HepG2 (cell line): ENCODE results near the gene DHRS1. TPM values are rescaled to one million over a fixed set of nuclear protein-coding genes. Genes with fewer than 3 reads are reported as not detected.

Source experiments
- CENPT ChIP-seq: sonication (generic); formaldehyde crosslinking; IDR thresholded peaks from 2 replicates; pipeline ENCODE4 v1.8.0; 2022; ENCODE audit warnings: low read depth, mild to moderate bottlenecking, moderate library complexity, missing genetic modification reagents
- DDIT3 ChIP-seq: sonication (generic); formaldehyde crosslinking; IDR thresholded peaks from 2 replicates; pipeline ENCODE4 v1.4.0; 2020; ENCODE audit warnings: mild to moderate bottlenecking, missing genetic modification reagents
- HOXA9 ChIP-seq: sonication (generic); formaldehyde crosslinking; IDR thresholded peaks from 2 replicates; pipeline ENCODE4 v1.8.1; 2022; ENCODE audit warnings: missing genetic modification reagents, mild to moderate bottlenecking, moderate library complexity, borderline replicate concordance
- NFYC ChIP-seq: IDR thresholded peaks from 2 replicates; pipeline ENCODE4 v1.6.1; 2016; ENCODE audit warnings: missing genetic modification reagents, missing compliant biosample characterization
- NRL ChIP-seq: sonication (generic); formaldehyde crosslinking; IDR thresholded peaks from 2 replicates; pipeline ENCODE4 v1.5.0; 2020; ENCODE audit warnings: missing genetic modification reagents, mild to moderate bottlenecking, moderate library complexity, borderline replicate concordance
- PHB2 ChIP-seq: fragments of 450-650 bp; IDR thresholded peaks from 2 replicates; pipeline ENCODE4 v1.6.1; 2018; ENCODE audit not compliant: partially characterized antibody
- RBM22 ChIP-seq: fragments of 200-400 bp; formaldehyde crosslinking; optimal IDR thresholded peaks from 2 replicates; pipeline ENCODE3; 2017; ENCODE audit warnings: mild to moderate bottlenecking, low read length, moderate library complexity
- SMARCC2 ChIP-seq: fragments of 450-650 bp; IDR thresholded peaks from 2 replicates; pipeline ENCODE4 v1.6.1; 2017; ENCODE audit warnings: antibody characterized with exemption, mild to moderate bottlenecking
- SMARCE1 ChIP-seq: fragments of 450-650 bp; IDR thresholded peaks from 2 replicates; pipeline ENCODE4 v1.6.1; 2017; ENCODE audit warnings: borderline replicate concordance
- THRA ChIP-seq: sonication (generic); formaldehyde crosslinking; IDR thresholded peaks from 2 replicates; pipeline ENCODE4 v1.4.0; 2020; ENCODE audit warnings: missing genetic modification reagents, borderline replicate concordance
- ZBTB8A ChIP-seq: sonication (generic); formaldehyde crosslinking; IDR thresholded peaks from 2 replicates; pipeline ENCODE4 v1.4.0; 2020; ENCODE audit warnings: mild to moderate bottlenecking, low read depth, missing genetic modification reagents, borderline replicate concordance
- ZNF276 ChIP-seq: sonication (generic); formaldehyde crosslinking; IDR thresholded peaks from 2 replicates; pipeline ENCODE4 v1.4.0; 2020; ENCODE audit warnings: mild to moderate bottlenecking, low read depth, missing genetic modification reagents
- ZNF33A ChIP-seq: sonication (generic); formaldehyde crosslinking; IDR thresholded peaks from 2 replicates; pipeline ENCODE4 v1.5.1; 2020; ENCODE audit warnings: missing genetic modification reagents, mild to moderate bottlenecking, moderate library complexity, borderline replicate concordance
- ZNF432 ChIP-seq: sonication (generic); formaldehyde crosslinking; IDR thresholded peaks from 2 replicates; pipeline ENCODE4 v1.5.0; 2020; ENCODE audit warnings: missing genetic modification reagents, mild to moderate bottlenecking, borderline replicate concordance
- ZNF574 ChIP-seq: sonication (generic); formaldehyde crosslinking; IDR thresholded peaks from 2 replicates; pipeline ENCODE4 v1.4.0; 2020; ENCODE audit warnings: missing genetic modification reagents
- ZNF639 ChIP-seq: conservative IDR thresholded peaks from 2 replicates; pipeline ENCODE4 v1.6.1; 2018; ENCODE audit warnings: missing genetic modification reagents
- ZNF746 ChIP-seq: sonication (generic); formaldehyde crosslinking; IDR thresholded peaks from 2 replicates; pipeline ENCODE4 v1.8.0; 2022; ENCODE audit warnings: mild to moderate bottlenecking, missing genetic modification reagents
- ZNF790 ChIP-seq: sonication (generic); formaldehyde crosslinking; IDR thresholded peaks from 2 replicates; pipeline ENCODE4 v1.8.0; 2022; ENCODE audit warnings: missing genetic modification reagents, mild to moderate bottlenecking, borderline replicate concordance
- polyA plus RNA-seq, 8 experiments: library from polyadenylated mRNA; depleted of rRNA in 3 of 8; stranded (reverse) in 7 of 8; unstranded in 1 of 8; fragments of >200 nt; fragmentation: Illumina TruSeq in 4 of 8; extraction: Trizol in 4 of 8; gene quantifications; 2 replicates each; pipeline versions ENCODE4 v1.2.1 to v1.2.3, GENCODE V29; 2011 to 2016; ENCODE audit warnings: low read depth in 4 of 8, missing spikeins in 1 of 8, mixed read lengths in 1 of 8; ENCODE audit not compliant: insufficient read depth in 1 of 8
- total RNA-seq, 5 experiments: library from RNA; depleted of rRNA; stranded (reverse); fragments of >200 nt; fragmentation: Illumina TruSeq; extraction: Trizol; gene quantifications; 2 replicates each; pipeline ENCODE4 v1.2.3, GENCODE V29; 2016; ENCODE audit warnings: low read depth in 1 of 5
- TF ChIP-seq, protein P1 (sequence below): IDR thresholded peaks from 2 replicates; pipeline ENCODE4 v1.6.1; 2016; ENCODE audit warnings: low read depth

DHRS1 gene
- total and polyA plus RNA-seq, 2 of the 13 experiments (the other 11 are each of a cell fraction or from before 2014, with no cell fraction given): 49.8 to 60.8 TPM

- no peak for TF ChIP-seq ZNF276 (CRISPR knock-in tag)
- no peak for TF ChIP-seq RBM22
- TF ChIP-seq DDIT3 (CRISPR knock-in tag): no peak
- no peak for TF ChIP-seq SMARCC2
- TF ChIP-seq ZNF574 (CRISPR knock-in tag): no peak
- TF ChIP-seq ZNF639 (CRISPR knock-in tag): no peak
- TF ChIP-seq ZBTB8A (CRISPR knock-in tag): no peak
- TF ChIP-seq CENPT (CRISPR knock-in tag): no peak
- TF ChIP-seq HOXA9: no peak
- TF ChIP-seq THRA (CRISPR knock-in tag): no peak
- 0 out of 2 replicates have a peak, but pooled peaks have one; percentile 23 for TF ChIP-seq NFYC (CRISPR knock-in tag)
- TF ChIP-seq SMARCE1: no peak
- no peak for TF ChIP-seq NRL
- no peak for TF ChIP-seq ZNF432 (CRISPR knock-in tag)
- no peak for TF ChIP-seq ZNF33A
- TF ChIP-seq ZNF746 (CRISPR knock-in tag): no peak
- TF ChIP-seq, protein P1, sequence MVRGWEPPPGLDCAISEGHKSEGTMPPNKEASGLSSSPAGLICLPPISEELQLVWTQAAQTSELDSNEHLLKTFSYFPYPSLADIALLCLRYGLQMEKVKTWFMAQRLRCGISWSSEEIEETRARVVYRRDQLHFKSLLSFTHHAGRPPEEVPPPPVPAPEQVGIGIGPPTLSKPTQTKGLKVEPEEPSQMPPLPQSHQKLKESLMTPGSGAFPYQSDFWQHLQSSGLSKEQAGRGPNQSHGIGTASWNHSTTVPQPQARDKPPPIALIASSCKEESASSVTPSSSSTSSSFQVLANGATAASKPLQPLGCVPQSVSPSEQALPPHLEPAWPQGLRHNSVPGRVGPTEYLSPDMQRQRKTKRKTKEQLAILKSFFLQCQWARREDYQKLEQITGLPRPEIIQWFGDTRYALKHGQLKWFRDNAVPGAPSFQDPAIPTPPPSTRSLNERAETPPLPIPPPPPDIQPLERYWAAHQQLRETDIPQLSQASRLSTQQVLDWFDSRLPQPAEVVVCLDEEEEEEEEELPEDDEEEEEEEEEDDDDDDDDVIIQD: no peak
- no peak for TF ChIP-seq ZNF790 (CRISPR knock-in tag)
- no peak for TF ChIP-seq PHB2
Measured at GRCh38 chr14:24317141-24317928, 17.8 kb upstream of the DHRS1 start (continued).
